Adrenal gland (tissue), 5 donors: ENCODE data around the gene SPDYC.

ENCODE experiments used
- POLR2A ChIP-seq, 2 donors: fragments of 450-650 bp; IDR thresholded peaks; one replicate each; pipeline ENCODE4 v1.6.1; 2017; ENCODE audit warnings: antibody characterized with exemption in 2 of 2, mild to moderate bottlenecking in 2 of 2, moderate library complexity in 1 of 2
- TF ChIP-seq, protein P1 (sequence below), 6 experiments: fragments of 450-650 bp in 4 of 6; fragments of 200-600 bp in 2 of 6; sonication (generic) in 1 of 6; IDR thresholded peaks; 1 replicate in 5 of 6; 2 replicates in 1 of 6; pipeline versions ENCODE4 v1.5.1 to v1.8.0; 2016 to 2021; ENCODE audit warnings: antibody characterized with exemption in 6 of 6, mild to moderate bottlenecking in 2 of 6, moderate library complexity in 1 of 6
- donor health status: DM: no; HTN: no; CAD: no.

DNA sequence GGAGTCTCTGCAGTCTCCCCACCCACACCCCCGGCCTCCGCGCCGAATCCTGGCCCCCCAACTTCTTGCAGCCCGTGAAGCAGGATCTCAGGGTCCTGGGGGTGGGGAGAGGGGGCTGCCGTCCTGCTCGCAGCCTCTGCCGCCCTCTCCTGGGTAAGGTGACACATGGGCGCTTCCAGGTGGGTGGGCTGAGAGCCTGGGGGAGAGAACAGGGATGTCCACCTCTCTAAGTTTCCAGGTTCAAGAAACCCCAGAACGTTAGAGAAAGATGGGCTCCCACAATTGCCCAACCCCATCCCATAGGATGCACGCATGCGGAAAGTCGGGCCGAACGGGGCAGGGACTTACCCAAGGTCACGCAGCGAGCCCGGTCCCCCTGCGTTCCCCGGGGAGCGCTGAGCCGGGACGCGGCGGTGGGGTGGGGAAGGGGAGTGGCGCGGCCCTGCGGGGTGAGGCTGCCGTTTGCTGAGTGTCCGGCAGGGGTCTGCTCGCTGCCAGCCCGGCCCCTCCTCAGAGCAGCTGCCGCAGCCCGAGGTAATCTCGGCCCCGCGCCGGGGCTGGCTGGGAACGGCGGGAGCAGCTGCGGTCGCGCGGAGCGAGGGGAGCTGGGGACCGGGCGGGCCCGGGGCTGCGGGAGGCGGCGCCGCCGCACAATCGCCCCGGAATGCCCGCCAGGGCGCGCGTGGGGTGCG lies 11.0 kb downstream of the SPDYC start:
- TF ChIP-seq, protein P1, sequence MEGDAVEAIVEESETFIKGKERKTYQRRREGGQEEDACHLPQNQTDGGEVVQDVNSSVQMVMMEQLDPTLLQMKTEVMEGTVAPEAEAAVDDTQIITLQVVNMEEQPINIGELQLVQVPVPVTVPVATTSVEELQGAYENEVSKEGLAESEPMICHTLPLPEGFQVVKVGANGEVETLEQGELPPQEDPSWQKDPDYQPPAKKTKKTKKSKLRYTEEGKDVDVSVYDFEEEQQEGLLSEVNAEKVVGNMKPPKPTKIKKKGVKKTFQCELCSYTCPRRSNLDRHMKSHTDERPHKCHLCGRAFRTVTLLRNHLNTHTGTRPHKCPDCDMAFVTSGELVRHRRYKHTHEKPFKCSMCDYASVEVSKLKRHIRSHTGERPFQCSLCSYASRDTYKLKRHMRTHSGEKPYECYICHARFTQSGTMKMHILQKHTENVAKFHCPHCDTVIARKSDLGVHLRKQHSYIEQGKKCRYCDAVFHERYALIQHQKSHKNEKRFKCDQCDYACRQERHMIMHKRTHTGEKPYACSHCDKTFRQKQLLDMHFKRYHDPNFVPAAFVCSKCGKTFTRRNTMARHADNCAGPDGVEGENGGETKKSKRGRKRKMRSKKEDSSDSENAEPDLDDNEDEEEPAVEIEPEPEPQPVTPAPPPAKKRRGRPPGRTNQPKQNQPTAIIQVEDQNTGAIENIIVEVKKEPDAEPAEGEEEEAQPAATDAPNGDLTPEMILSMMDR (IDR thresholded peaks at IDR 0.05) = peak in 5 of 6 experiments; percentile 30 to 58 (median 49)
- peak; percentile 23 to 49 for TF ChIP-seq POLR2A (IDR thresholded peaks at IDR 0.05)
